ENCODE results near the gene GALK2. TPM values are rescaled to one million over a fixed set of nuclear protein-coding genes. Genes with fewer than 3 reads are reported as not detected.
"Not testable (repeated sequence)": the region's sequence is repeated elsewhere in the genome, so short reads cannot be mapped to it uniquely, and the experiment has no call there.

The GALK2 gene
- polyA plus RNA-seq, 1 donor (not counting 4 experiments of a cell fraction or from before 2014, with no cell fraction given): 29.7 TPM

DNA sequence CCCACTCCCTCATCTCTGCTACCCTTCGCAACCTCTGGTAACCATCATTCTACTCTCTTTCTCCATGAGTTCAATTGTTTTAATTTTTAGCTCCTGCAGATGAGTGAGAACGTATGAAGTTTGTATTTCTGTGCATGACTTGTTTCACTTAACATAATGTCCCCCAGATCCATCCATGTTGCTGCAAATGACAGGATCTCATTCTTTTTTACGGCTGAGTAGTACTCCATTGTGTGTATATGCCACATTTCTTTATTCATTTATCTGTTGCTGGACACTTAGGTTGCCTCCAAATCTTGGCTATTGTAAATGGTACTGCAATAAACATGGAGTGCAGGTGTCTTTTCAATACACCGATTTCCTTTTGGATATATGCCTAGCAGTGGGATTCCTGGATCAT is 12.1 kb downstream of the GALK2 start:
- H3K4me2 ChIP-seq (ENCODE audit: control insufficient read depth, extremely low read depth, insufficient read depth, low read depth, low read length): no peak overlapping the region
- no peaks in the 10 kb centered on the region for H3K9me3 ChIP-seq (ENCODE audit: control insufficient read depth, low read depth, low read length)
- no peak overlapping the region for H3K27ac ChIP-seq (ENCODE audit: control insufficient read depth, insufficient read depth, low read length)
- peaks cover 9% of the 10 kb centered on the region for H3K79me2 ChIP-seq (ENCODE audit: control insufficient read depth, insufficient read depth, low read length)
- H3K9ac ChIP-seq (ENCODE audit: control insufficient read depth, extremely low read depth, insufficient read depth, low read length): no peak overlapping the region
- no peaks in the 10 kb centered on the region for H4K20me1 ChIP-seq (ENCODE audit: control insufficient read depth, extremely low read depth, insufficient read depth, low read length)
- H3K27me3 ChIP-seq (ENCODE audit: control insufficient read depth, extremely low read depth, insufficient read depth, low read length): no peaks in the 10 kb centered on the region
- dilution Hi-C loops (cut with MboI; ENCODE audit: extremely low pct_ligation_motif_present, low sequenced_read_pairs): no loop called here
- no peak overlapping the region for H2AFZ ChIP-seq (ENCODE audit: control insufficient read depth, low read length)
- no peak for DNase-seq (ENCODE audit: low read depth, low spot score)
- no peak overlapping the region for H3K4me3 ChIP-seq (ENCODE audit: control insufficient read depth in 2 of 3, extremely low read depth in 1 of 3, insufficient read depth in 2 of 3, low read depth in 1 of 3, low read length in 3 of 3)
- no peaks in the 10 kb centered on the region for H3K36me3 ChIP-seq (ENCODE audit: control insufficient read depth in 2 of 2, extremely low read depth in 1 of 2, insufficient read depth in 2 of 2, low read length in 2 of 2)
- no peaks in the 10 kb centered on the region for H3K4me1 ChIP-seq (ENCODE audit: control insufficient read depth, extremely low read depth, insufficient read depth, low read length)
- TF ChIP-seq EZH2 (IDR thresholded peaks at IDR 0.05; ENCODE audit: low read length) (no peak), CTCF (optimal IDR thresholded peaks at IDR 0.05 in 1 of 3, IDR thresholded peaks at IDR 0.05 in 1 of 3, conservative IDR thresholded peaks at IDR 0.05 in 1 of 3; ENCODE audit: extremely low read depth in 1 of 3, insufficient read depth in 2 of 3, low read length in 3 of 3) (no peak)
- H3K9me1 ChIP-seq (ENCODE audit: control insufficient read depth, extremely low read depth, insufficient read depth, low read length): no peaks in the 10 kb centered on the region
- FAIRE-seq: no peak

DNA sequence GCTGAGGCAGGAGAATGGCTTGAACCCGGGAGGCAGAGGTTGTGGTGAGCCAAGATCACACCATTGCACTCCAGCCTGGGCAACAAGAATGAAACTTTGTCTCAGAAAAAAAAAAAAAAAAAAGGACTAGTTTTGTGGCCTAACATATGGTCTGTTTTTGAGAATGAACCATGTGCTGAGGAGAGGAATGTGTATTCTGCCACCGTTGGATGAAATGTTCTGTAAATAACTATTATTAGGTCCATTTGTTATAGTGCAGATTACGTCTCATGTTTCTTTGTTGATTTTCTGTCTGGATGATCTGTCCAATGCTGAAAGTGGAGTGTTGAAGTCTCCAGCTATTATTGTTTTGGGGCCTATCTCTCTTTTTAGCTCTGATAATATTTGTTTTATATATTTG is 13.7 kb downstream of the GALK2 start:
- H3K9ac ChIP-seq (ENCODE audit: control insufficient read depth, extremely low read depth, insufficient read depth, low read length); H2AFZ ChIP-seq (ENCODE audit: control insufficient read depth, low read length); H3K9me3 ChIP-seq (ENCODE audit: control insufficient read depth, low read depth, low read length); H3K27ac ChIP-seq (ENCODE audit: control insufficient read depth, insufficient read depth, low read length); H3K4me3 ChIP-seq (ENCODE audit: control insufficient read depth in 2 of 3, extremely low read depth in 1 of 3, insufficient read depth in 2 of 3, low read depth in 1 of 3, low read length in 3 of 3); H3K36me3 ChIP-seq (ENCODE audit: control insufficient read depth in 2 of 2, extremely low read depth in 1 of 2, insufficient read depth in 2 of 2, low read length in 2 of 2); H3K4me2 ChIP-seq (ENCODE audit: control insufficient read depth, extremely low read depth, insufficient read depth, low read depth, low read length); H3K27me3 ChIP-seq (ENCODE audit: control insufficient read depth, extremely low read depth, insufficient read depth, low read length); FAIRE-seq; DNase-seq (ENCODE audit: low read depth, low spot score); H3K79me2 ChIP-seq (ENCODE audit: control insufficient read depth, insufficient read depth, low read length); dilution Hi-C loops (cut with MboI; ENCODE audit: extremely low pct_ligation_motif_present, low sequenced_read_pairs); H3K4me1 ChIP-seq (ENCODE audit: control insufficient read depth, extremely low read depth, insufficient read depth, low read length); H4K20me1 ChIP-seq (ENCODE audit: control insufficient read depth, extremely low read depth, insufficient read depth, low read length); H3K9me1 ChIP-seq (ENCODE audit: control insufficient read depth, extremely low read depth, insufficient read depth, low read length): not testable (repeated sequence)

GRCh38 chr15:49185473-49185872 is 15.4 kb downstream of the GALK2 start:
- FAIRE-seq: no peak
- H3K4me3 ChIP-seq (ENCODE audit: control insufficient read depth in 2 of 3, extremely low read depth in 1 of 3, insufficient read depth in 2 of 3, low read depth in 1 of 3, low read length in 3 of 3): no peak overlapping the region
- no peaks in the 10 kb centered on the region for H4K20me1 ChIP-seq (ENCODE audit: control insufficient read depth, extremely low read depth, insufficient read depth, low read length)
- H3K27ac ChIP-seq (ENCODE audit: control insufficient read depth, insufficient read depth, low read length): no peak overlapping the region
- no peak overlapping the region for H3K4me2 ChIP-seq (ENCODE audit: control insufficient read depth, extremely low read depth, insufficient read depth, low read depth, low read length)
- no peak overlapping the region for H2AFZ ChIP-seq (ENCODE audit: control insufficient read depth, low read length)
- DNase-seq (ENCODE audit: low read depth, low spot score): no peak
- H3K79me2 ChIP-seq (ENCODE audit: control insufficient read depth, insufficient read depth, low read length): peaks cover 13% of the 10 kb centered on the region
- H3K36me3 ChIP-seq (ENCODE audit: control insufficient read depth in 2 of 2, extremely low read depth in 1 of 2, insufficient read depth in 2 of 2, low read length in 2 of 2): no peaks in the 10 kb centered on the region
- no peaks in the 10 kb centered on the region for H3K4me1 ChIP-seq (ENCODE audit: control insufficient read depth, extremely low read depth, insufficient read depth, low read length)
- no peaks in the 10 kb centered on the region for H3K27me3 ChIP-seq (ENCODE audit: control insufficient read depth, extremely low read depth, insufficient read depth, low read length)
- no peaks in the 10 kb centered on the region for H3K9me3 ChIP-seq (ENCODE audit: control insufficient read depth, low read depth, low read length)
- TF ChIP-seq EZH2 (IDR thresholded peaks at IDR 0.05; ENCODE audit: low read length) (no peak), CTCF (optimal IDR thresholded peaks at IDR 0.05 in 1 of 3, IDR thresholded peaks at IDR 0.05 in 1 of 3, conservative IDR thresholded peaks at IDR 0.05 in 1 of 3; ENCODE audit: extremely low read depth in 1 of 3, insufficient read depth in 2 of 3, low read length in 3 of 3) (no peak)
- H3K9ac ChIP-seq (ENCODE audit: control insufficient read depth, extremely low read depth, insufficient read depth, low read length): no peak overlapping the region
- dilution Hi-C loops (cut with MboI; ENCODE audit: extremely low pct_ligation_motif_present, low sequenced_read_pairs): no loop called here
- no peaks in the 10 kb centered on the region for H3K9me1 ChIP-seq (ENCODE audit: control insufficient read depth, extremely low read depth, insufficient read depth, low read length)

Measured in keratinocyte (primary cell).